CD4-positive, alpha-beta T cell (primary cell): Measurements from ENCODE around the gene MACC1. TPM values are rescaled to one million over a fixed set of nuclear protein-coding genes. Genes with fewer than 3 reads are reported as not detected.

Source experiments
- ATAC-seq: fragments of 200-7000 bp; cut with Tn5 transposase; one replicate; pipeline ENCODE4 v1.10.0; 2022; ENCODE audit warnings: mild to moderate bottlenecking; ENCODE audit not compliant: poor library complexity
- CTCF ChIA-PET: fragments of 350-600 bp; sonication (Branson Sonifier 250); formaldehyde crosslinking; loops from one replicate; lab custom pipeline; 2021; ENCODE audit warnings: antibody characterized with exemption, inconsistent platforms; lab: Charles Lee
- POLR2A ChIA-PET: fragments of 350-600 bp; sonication (Branson Sonifier 250); formaldehyde crosslinking; loops from one replicate; lab custom pipeline; 2021; ENCODE audit warnings: antibody characterized with exemption, inconsistent platforms; lab: Charles Lee
- DNase-seq, 14 experiments: peaks; one replicate each; pipeline ENCODE4 v3.0.0-alpha.2; 2013 to 2020; ENCODE audit warnings: mixed read lengths in 2 of 14
- H3K27ac ChIP-seq, 2 donors: one replicate each; pipeline versions ENCODE4 v1.5.1 to v1.7.0; 2013; ENCODE audit warnings: low read length in 2 of 2, low read depth in 1 of 2, mild to moderate bottlenecking in 1 of 2
- H3K27me3 ChIP-seq, 2 experiments: 1 replicate in 1 of 2; 2 replicates in 1 of 2; pipeline versions ENCODE4 v1.6.1 to v1.7.0; 2013; ENCODE audit warnings: low read length in 2 of 2, control low read depth in 1 of 2, mild to moderate bottlenecking in 1 of 2, moderate library complexity in 1 of 2; ENCODE audit not compliant: insufficient read depth in 2 of 2, control insufficient read depth in 1 of 2
- H3K36me3 ChIP-seq: one replicate; pipeline ENCODE4 v1.6.1; 2013; ENCODE audit warnings: low read length, control low read depth; ENCODE audit not compliant: insufficient read depth
- H3K4me1 ChIP-seq: one replicate; pipeline ENCODE4 v1.6.1; 2013; ENCODE audit warnings: low read length, control low read depth; ENCODE audit not compliant: insufficient read depth
- H3K4me3 ChIP-seq: one replicate; pipeline ENCODE4 v1.5.1; 2013; ENCODE audit warnings: mild to moderate bottlenecking, low read length, moderate library complexity
- H3K9me3 ChIP-seq, 2 experiments: 1 replicate in 1 of 2; 2 replicates in 1 of 2; pipeline versions ENCODE4 v1.6.1 to v1.7.0; 2013; ENCODE audit warnings: low read length in 2 of 2, mild to moderate bottlenecking in 2 of 2, control low read depth in 1 of 2, moderate library complexity in 1 of 2; ENCODE audit not compliant: control insufficient read depth in 1 of 2, insufficient read depth in 1 of 2
- H3K27ac Mint-ChIP-seq: one replicate; pipeline ENCODE4 v1.8.0; 2020; ENCODE audit warnings: mixed read lengths
- H3K27me3 Mint-ChIP-seq: one replicate; pipeline ENCODE4 v1.8.0; 2021; ENCODE audit warnings: mixed read lengths
- H3K36me3 Mint-ChIP-seq: one replicate; pipeline ENCODE4 v1.8.0; 2021; ENCODE audit warnings: low read depth, mixed read lengths
- H3K4me1 Mint-ChIP-seq: one replicate; pipeline ENCODE4 v1.8.0; 2021; ENCODE audit warnings: low read depth, mixed read lengths
- H3K4me3 Mint-ChIP-seq: one replicate; pipeline ENCODE4 v1.8.0; 2020; ENCODE audit warnings: mild to moderate bottlenecking, mixed read lengths
- H3K9me3 Mint-ChIP-seq: one replicate; pipeline ENCODE4 v1.8.0; 2020; ENCODE audit warnings: mixed read lengths
- intact Hi-C, 2 experiments: fragments of 100-400 bp; cut with DNase I in 1 of 2; cut with micrococcal nuclease in 1 of 2; formaldehyde crosslinking; loops; one replicate each; pipeline versions ENCODE4 v1.15.1 to v1.9.0; 2023 to 2025; cut with DNase I, micrococcal nuclease
- total RNA-seq, 174 experiments: library from RNA in 2 of 174; stranded (reverse) in 2 of 174; gene quantifications; one replicate each; pipeline ENCODE4 v1.2.3 and lab custom pipeline; 2021 to 2026
- TF ChIP-seq, protein P1 (sequence below): fragments of 200-600 bp; IDR thresholded peaks from one replicate; pipeline ENCODE4 v1.8.0; 2022; ENCODE audit warnings: antibody characterized with exemption, mild to moderate bottlenecking

MACC1 gene
- total RNA-seq, 2 experiments from 2014 or later = 0.05 to 0.14 TPM

DNA sequence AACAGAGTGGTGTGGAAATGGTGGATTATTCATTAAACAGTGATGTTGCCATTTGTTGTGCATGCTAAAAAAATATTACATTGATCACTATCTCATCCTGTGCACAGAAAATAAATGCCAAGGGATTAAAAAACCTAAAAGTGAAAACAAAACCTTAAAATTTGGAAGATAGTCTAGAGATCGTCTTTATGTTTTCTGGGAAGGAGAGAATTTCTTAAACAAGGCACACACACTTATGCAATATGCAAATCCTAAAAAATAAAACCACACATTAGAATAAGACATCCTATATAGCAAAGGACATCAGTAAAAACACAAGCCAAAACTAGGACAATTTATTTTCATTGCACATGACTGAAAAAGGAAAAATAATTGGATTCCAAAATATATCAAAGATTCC lies 54.5 kb downstream of the MACC1 start:
- intact Hi-C loops = no loop called here
- Histone ChIP-seq H3K9me3 (no peaks in the 10 kb centered on the region), H3K4me3 (no peak overlapping the region), H3K36me3 (no peaks in the 10 kb centered on the region), H3K27ac (no peak overlapping the region), H3K4me1 (no peaks in the 10 kb centered on the region), H3K27me3 (no peaks in the 10 kb centered on the region)
- no peak for DNase-seq
- no peaks in the 10 kb centered on the region for H3K36me3 Mint-ChIP-seq
- no peak overlapping the region for H3K4me3 Mint-ChIP-seq
- H3K27me3 Mint-ChIP-seq = no peaks in the 10 kb centered on the region
- H3K4me1 Mint-ChIP-seq = no peaks in the 10 kb centered on the region
- H3K9me3 Mint-ChIP-seq = no peaks in the 10 kb centered on the region
- TF ChIP-seq, protein P1, sequence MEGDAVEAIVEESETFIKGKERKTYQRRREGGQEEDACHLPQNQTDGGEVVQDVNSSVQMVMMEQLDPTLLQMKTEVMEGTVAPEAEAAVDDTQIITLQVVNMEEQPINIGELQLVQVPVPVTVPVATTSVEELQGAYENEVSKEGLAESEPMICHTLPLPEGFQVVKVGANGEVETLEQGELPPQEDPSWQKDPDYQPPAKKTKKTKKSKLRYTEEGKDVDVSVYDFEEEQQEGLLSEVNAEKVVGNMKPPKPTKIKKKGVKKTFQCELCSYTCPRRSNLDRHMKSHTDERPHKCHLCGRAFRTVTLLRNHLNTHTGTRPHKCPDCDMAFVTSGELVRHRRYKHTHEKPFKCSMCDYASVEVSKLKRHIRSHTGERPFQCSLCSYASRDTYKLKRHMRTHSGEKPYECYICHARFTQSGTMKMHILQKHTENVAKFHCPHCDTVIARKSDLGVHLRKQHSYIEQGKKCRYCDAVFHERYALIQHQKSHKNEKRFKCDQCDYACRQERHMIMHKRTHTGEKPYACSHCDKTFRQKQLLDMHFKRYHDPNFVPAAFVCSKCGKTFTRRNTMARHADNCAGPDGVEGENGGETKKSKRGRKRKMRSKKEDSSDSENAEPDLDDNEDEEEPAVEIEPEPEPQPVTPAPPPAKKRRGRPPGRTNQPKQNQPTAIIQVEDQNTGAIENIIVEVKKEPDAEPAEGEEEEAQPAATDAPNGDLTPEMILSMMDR = no peak
- CTCF ChIA-PET = no interaction called here
- H3K27ac Mint-ChIP-seq = no peak overlapping the region
- ATAC-seq = no peak
- POLR2A ChIA-PET = no interaction called here

DNA sequence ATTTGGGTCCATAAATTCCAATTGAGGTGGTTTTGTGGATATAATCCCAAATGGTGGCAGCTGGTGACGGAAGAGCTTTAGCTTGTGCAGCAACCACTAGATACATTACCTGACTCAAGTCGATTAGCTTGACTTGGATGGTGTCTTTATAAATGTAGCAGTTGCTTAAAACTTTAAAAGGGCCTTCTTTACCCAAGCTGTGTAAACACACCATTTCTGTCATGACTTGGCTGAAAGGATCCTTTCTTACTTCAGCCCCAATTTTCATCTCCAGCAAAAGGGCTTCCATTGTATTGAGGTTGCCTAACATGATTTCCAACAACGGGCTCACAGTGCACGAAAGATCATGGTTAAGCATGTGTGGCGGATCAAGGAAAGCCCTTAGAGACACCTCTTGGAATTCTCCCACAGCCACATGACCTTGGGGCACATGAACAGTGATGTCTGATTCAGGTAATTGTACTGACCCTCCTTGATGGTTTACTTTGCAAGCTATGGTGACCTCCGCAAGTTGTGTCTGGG lies 57.9 kb downstream of the MACC1 start:
- CTCF ChIA-PET = no interaction called here
- TF ChIP-seq, protein P1 = no peak

DNA sequence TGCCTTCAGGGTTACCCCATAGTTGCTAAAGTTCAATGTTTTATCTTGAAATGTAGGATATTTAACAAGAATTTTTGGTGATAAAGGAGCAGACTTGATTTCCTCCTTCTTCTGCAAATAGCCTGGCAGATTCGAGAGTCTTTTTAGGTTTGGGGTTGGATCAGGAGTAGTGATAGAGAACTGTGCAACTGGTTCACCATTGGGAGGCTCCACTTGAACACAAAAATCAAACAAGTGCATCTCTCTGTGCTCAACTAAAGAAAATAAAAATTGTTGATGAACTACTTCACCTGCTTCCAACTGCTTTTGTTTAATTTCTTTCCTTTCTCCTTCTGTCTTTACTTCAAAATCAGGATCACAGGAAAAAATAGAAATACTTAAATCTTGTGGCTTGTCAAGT lies 58.5 kb downstream of the MACC1 start:
- ChIA-PET CTCF (no interaction called here), POLR2A (no interaction called here)
- Histone ChIP-seq H3K4me1 (no peaks in the 10 kb centered on the region), H3K27me3 (no peaks in the 10 kb centered on the region), H3K4me3 (no peak overlapping the region), H3K9me3 (no peaks in the 10 kb centered on the region), H3K36me3 (no peaks in the 10 kb centered on the region), H3K27ac (no peak overlapping the region)
- Mint-ChIP-seq H3K4me1 (no peaks in the 10 kb centered on the region), H3K9me3 (no peaks in the 10 kb centered on the region), H3K4me3 (no peak overlapping the region), H3K27ac (no peak overlapping the region), H3K27me3 (no peaks in the 10 kb centered on the region), H3K36me3 (no peaks in the 10 kb centered on the region)
- DNase-seq (no peak), ATAC-seq (no peak)
- TF ChIP-seq, protein P1 = no peak
- intact Hi-C loops = no loop called here

More for the DNA sequence above, 57.9 kb downstream of the MACC1 start:
- H3K9me3 Mint-ChIP-seq = no peaks in the 10 kb centered on the region
- no peak for ATAC-seq
- H3K27me3 Mint-ChIP-seq = no peaks in the 10 kb centered on the region
- Histone ChIP-seq H3K4me1 (no peaks in the 10 kb centered on the region), H3K36me3 (no peaks in the 10 kb centered on the region), H3K4me3 (no peak overlapping the region), H3K27ac (no peak overlapping the region), H3K9me3 (no peaks in the 10 kb centered on the region), H3K27me3 (no peaks in the 10 kb centered on the region)
- intact Hi-C loops = no loop called here
- H3K4me1 Mint-ChIP-seq = no peaks in the 10 kb centered on the region
- no peaks in the 10 kb centered on the region for H3K36me3 Mint-ChIP-seq
- POLR2A ChIA-PET = no interaction called here
- no peak overlapping the region for H3K4me3 Mint-ChIP-seq
- no peak overlapping the region for H3K27ac Mint-ChIP-seq
- no peak for DNase-seq
